Activated naive CD4-positive, alpha-beta T cell treated with anti-CD3 and anti-CD28 coated beads, Interleukin-2, amount 10 ng/mL, durations not matched to agents 5 hours and 36 hours (primary cell): ENCODE measurements around the gene NR1D1. TPM values are rescaled to one million over a fixed set of nuclear protein-coding genes. Genes with fewer than 3 reads are reported as not detected.

Experiments used
- total RNA-seq, 2 experiments: library from RNA; stranded (reverse); gene quantifications; one replicate each; pipeline ENCODE4 v1.2.3, GENCODE V29; 2021

NR1D1 gene
- 1 to 10 TPM; 5.1 to 5.9 TPM for total RNA-seq

GRCh38 chr17:40100419-40100668 lies at the start of gene NR1D1:
Gene NR1D1, minus strand, starts transcription at chr17:40100589. Its CDS starts 495 bp downstream, at chr17:40100094.

GRCh38 chr17:40121181-40122135 lies 21.1 kb upstream of the NR1D1 start, which contains the start of gene MSL1:
Gene MSL1, plus strand, starts transcription at chr17:40121971. Its CDS starts 642 bp downstream, at chr17:40122613.

GRCh38 chr17:40062329-40063186 lies 37.8 kb downstream of the NR1D1 start, which contains the start of gene THRA:
Gene THRA, plus strand, starts transcription at chr17:40062965. Its CDS starts 11,524 bp downstream, at chr17:40074489.

Other genes with a start within 250 kb of the NR1D1 start
- gene IKZF3, start 236.3 kb downstream of the NR1D1 start, total RNA-seq: 10 to 100 TPM; 21.1 to 25.4 TPM
- gene ZPBP2, start 232.4 kb downstream of the NR1D1 start, total RNA-seq: not detected
- 10 to 100 TPM; 66.2 to 70.4 TPM for gene GSDMB, start 182.0 kb downstream of the NR1D1 start, total RNA-seq
- gene ORMDL3, start 173.0 kb downstream of the NR1D1 start, total RNA-seq: 100 to 1,000 TPM; 166 to 168 TPM
- not detected for gene LRRC3C, start 172.9 kb downstream of the NR1D1 start, total RNA-seq
- gene GSDMA, start 137.6 kb downstream of the NR1D1 start, total RNA-seq: under 1 TPM; 0.29 to 0.66 TPM
- 10 to 100 TPM; 73.3 to 76.2 TPM for gene PSMD3, start 119.8 kb downstream of the NR1D1 start, total RNA-seq
- not detected for gene CSF3, start 85.1 kb downstream of the NR1D1 start, total RNA-seq
- gene MED24, start 46.2 kb downstream of the NR1D1 start, total RNA-seq: 10 to 100 TPM; 77.7 to 84.6 TPM
- 1 to 10 TPM; 9.2 to 10.0 TPM for gene THRA, start 37.6 kb downstream of the NR1D1 start, total RNA-seq
- 10 to 100 TPM; 89.9 to 95.7 TPM for gene MSL1, start 21.4 kb upstream of the NR1D1 start, total RNA-seq
- gene CASC3, start 39.9 kb upstream of the NR1D1 start, total RNA-seq: 10 to 100 TPM; 81.1 to 81.3 TPM
- gene RAPGEFL1, start 76.9 kb upstream of the NR1D1 start, total RNA-seq: 1 to 10 TPM; 3.8 to 4.5 TPM
- gene WIPF2, start 118.7 kb upstream of the NR1D1 start, total RNA-seq: 10 to 100 TPM; 25.5 TPM
- 10 to 100 TPM; 52.8 to 54.5 TPM for gene CDC6, start 187.3 kb upstream of the NR1D1 start, total RNA-seq
- 10 to 100 TPM; 63.5 TPM for gene RARA, start 208.6 kb upstream of the NR1D1 start, total RNA-seq